Jurkat, Clone E6-1 (cell line): Measurements from ENCODE around the gene DNAH5.

Source experiments
- DNase-seq: peaks from one replicate; pipeline ENCODE4 v3.0.0-alpha.2; 2011; ENCODE audit warnings: low read depth, low spot score
- H3K4me3 ChIP-seq: 2 replicates; pipeline ENCODE4 v1.5.1; 2011; ENCODE audit warnings: mild to moderate bottlenecking, low read length, control low read depth, moderate library complexity

DNAH5 gene

DNA sequence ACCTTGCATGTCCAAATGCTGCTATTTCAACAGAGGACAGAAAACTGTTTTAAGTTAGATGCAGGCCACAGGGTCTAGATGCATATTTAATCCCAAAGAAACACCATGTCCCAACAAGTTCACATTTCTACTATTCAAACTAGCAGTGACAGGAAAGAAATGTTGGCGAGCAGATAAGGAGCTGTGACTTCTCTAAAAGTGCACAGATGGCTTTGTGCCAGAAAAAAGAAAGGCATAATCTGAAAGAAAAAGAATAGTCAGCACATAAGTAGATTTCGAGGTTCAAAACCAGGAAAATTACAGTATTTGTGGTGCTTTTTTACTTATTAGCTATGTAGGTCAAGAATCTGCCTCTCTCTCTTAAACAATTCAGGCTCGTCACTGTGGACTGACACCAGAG, 178.3 kb downstream of the DNAH5 start:
- no peak overlapping the region for H3K4me3 ChIP-seq
- no peak for DNase-seq

DNA sequence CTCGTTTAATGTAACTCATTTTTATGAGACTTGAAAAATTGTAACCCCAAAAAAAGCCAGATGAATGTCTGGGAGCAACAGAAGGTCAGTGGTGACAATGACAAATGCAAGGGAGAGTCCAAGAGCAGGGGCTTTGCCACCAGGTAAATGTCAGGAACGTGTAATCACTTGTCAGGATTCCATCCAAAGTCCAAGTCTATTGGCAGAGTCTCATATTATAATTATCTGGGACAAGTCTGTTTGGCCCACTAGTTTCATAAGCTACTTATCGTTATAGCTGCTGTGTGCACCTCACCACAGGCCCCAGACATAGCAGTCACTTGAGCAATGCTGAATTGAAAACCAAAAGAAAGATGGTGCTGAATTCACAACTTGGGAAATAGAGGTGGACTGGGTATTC, 180.8 kb downstream of the DNAH5 start:
- H3K4me3 ChIP-seq = no peak overlapping the region
- DNase-seq = no peak

GRCh38 chr5:13749766-13750165, 194.7 kb downstream of the DNAH5 start:
- H3K4me3 ChIP-seq = no peak overlapping the region
- no peak for DNase-seq

GRCh38 chr5:13746026-13746425, 198.5 kb downstream of the DNAH5 start:
- DNase-seq = no peak
- H3K4me3 ChIP-seq = no peak overlapping the region

- H3K4me3 ChIP-seq = no peak overlapping the region
- DNase-seq = no peak
Measured at GRCh38 chr5:13745508-13745907, 199.0 kb downstream of the DNAH5 start.

- no peak for DNase-seq
- H3K4me3 ChIP-seq = no peak overlapping the region
Measured at GRCh38 chr5:13740471-13740870, 204.0 kb downstream of the DNAH5 start.

DNA sequence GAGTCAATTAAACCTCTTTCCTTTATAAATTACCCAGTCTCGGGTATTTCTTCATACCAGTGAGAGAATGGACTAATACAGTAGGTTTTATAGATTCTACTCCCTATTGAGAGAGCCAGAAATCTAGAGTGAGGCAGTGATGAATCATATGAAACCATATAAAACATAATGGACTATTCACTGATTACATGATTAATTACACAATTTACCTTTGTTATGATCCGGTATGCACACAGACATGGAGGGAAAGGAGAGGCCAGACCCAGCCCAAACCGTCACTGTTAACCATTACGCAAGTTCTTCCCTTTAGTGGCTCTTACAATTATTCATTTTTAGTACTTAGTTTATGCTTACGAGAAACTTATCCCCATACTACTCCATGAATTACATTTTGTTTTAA, 205.0 kb downstream of the DNAH5 start:
- DNase-seq = no peak
- H3K4me3 ChIP-seq = no peak overlapping the region

GRCh38 chr5:13735691-13736090, 208.8 kb downstream of the DNAH5 start:
- no peak for DNase-seq
- no peak overlapping the region for H3K4me3 ChIP-seq

- DNase-seq = no peak
Measured at GRCh38 chr5:13731121-13731628, 213.3 kb downstream of the DNAH5 start.

GRCh38 chr5:13708906-13709305, 235.6 kb downstream of the DNAH5 start:
- H3K4me3 ChIP-seq = no peak overlapping the region
- DNase-seq = no peak

More at GRCh38 chr5:13731121-13731628, 213.3 kb downstream of the DNAH5 start:
- no peak overlapping the region for H3K4me3 ChIP-seq

- no peak overlapping the region for H3K4me3 ChIP-seq
- DNase-seq = no peak
Measured at GRCh38 chr5:13708432-13708831, 236.1 kb downstream of the DNAH5 start.

- DNase-seq = no peak
- no peak overlapping the region for H3K4me3 ChIP-seq
Measured at GRCh38 chr5:13704396-13704795, 240.1 kb downstream of the DNAH5 start.

- H3K4me3 ChIP-seq = no peak overlapping the region
- DNase-seq = no peak
Measured at GRCh38 chr5:13700626-13701025, 243.9 kb downstream of the DNAH5 start.

DNA sequence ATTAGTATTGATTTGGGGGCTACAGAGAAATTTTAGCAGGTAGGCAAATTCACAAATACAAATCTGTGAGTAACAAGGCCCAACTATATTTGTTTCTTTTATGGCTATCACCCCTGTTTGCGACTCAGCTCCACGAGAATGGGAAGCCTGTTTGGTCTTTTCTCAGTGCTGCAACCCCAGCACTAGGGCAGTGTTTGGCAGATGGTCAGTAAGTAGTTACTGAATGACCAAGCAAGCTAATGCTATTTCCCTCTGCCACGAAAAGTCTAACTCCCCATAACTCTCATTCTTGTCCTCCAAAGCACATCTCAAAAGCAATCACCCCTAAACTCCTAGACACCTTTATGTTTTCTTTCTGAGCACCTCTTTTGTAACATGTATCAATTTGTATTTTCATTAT, 245.6 kb downstream of the DNAH5 start:
- DNase-seq = no peak
- H3K4me3 ChIP-seq = no peak overlapping the region

DNA sequence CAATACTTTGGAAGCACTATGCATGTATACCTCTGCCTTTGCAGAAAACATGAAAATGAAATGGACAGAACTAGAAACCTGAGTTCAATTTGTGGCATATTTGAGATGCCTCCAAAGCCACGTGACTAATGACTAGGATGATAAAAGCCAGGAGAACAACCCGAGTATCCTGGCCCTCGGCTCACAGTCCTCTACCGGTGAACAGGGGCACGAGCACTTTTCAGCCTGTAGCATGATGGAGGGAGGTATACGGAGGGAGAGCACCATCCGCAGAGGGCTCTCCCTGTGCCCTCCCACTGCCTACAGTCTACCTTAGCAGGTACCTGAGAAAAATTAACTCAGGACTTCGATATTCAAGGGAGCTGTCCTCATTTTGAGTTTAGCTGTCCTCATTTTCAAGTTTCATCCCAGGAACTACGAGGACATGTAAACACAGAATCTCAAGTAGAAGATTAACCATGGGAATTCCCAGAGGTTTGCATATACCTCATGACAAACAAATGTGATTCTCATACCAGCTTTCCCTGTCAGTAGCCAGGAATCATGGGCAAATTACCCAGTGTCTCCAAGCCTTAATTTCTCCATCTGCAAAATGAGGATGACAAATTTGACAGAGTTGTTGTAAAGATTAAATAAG, 249.3 kb downstream of the DNAH5 start:
- no peak overlapping the region for H3K4me3 ChIP-seq
- no peak for DNase-seq

GRCh38 chr5:13692172-13692571, 252.3 kb downstream of the DNAH5 start:
- DNase-seq = no peak
- H3K4me3 ChIP-seq = no peak overlapping the region

GRCh38 chr5:13676531-13676930, 268.0 kb downstream of the DNAH5 start:
- DNase-seq = no peak

GRCh38 chr5:13674391-13674790, 270.1 kb downstream of the DNAH5 start:
- H3K4me3 ChIP-seq = no peak overlapping the region
- DNase-seq = no peak

More at GRCh38 chr5:13676531-13676930, 268.0 kb downstream of the DNAH5 start:
- H3K4me3 ChIP-seq = no peak overlapping the region

GRCh38 chr5:13673511-13673910, 271.0 kb downstream of the DNAH5 start:
- H3K4me3 ChIP-seq = no peak overlapping the region
- no peak for DNase-seq

DNA sequence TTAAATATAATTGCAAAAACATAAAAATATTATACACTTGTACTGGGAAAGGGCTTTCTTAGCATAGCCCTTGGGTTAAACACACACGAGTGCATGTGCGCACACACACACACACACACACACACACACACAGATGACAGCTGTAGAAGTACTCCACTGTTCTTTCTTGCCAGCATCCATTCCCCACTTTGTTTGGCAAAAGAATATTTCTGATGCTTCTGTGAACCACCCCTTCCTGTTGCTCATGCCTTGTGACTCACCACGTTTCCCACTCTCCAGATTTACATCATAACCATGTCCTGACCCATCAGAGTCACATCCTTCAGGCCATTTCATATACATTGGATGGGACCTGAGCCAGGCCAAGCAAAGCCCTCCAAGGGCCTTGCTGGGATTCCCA, 280.1 kb downstream of the DNAH5 start:
- no peak for DNase-seq
- no peak overlapping the region for H3K4me3 ChIP-seq

- H3K4me3 ChIP-seq = no peak overlapping the region
- no peak for DNase-seq
Measured at GRCh38 chr5:13662626-13663025, 281.9 kb downstream of the DNAH5 start.
